HG02884 (cell line): ENCODE results near the gene PGLYRP4.

ENCODE experiments used
- ATAC-seq: cut with Tn5 transposase; IDR thresholded peaks from one replicate; pipeline ENCODE4 v1.9.1; 2021; ENCODE audit warnings: mild to moderate bottlenecking, moderate library complexity; ENCODE audit not compliant: unreplicated experiment

The PGLYRP4 gene

GRCh38 chr1:153293480-153293775 is 55.2 kb downstream of the PGLYRP4 start:
- no peak for ATAC-seq

DNA sequence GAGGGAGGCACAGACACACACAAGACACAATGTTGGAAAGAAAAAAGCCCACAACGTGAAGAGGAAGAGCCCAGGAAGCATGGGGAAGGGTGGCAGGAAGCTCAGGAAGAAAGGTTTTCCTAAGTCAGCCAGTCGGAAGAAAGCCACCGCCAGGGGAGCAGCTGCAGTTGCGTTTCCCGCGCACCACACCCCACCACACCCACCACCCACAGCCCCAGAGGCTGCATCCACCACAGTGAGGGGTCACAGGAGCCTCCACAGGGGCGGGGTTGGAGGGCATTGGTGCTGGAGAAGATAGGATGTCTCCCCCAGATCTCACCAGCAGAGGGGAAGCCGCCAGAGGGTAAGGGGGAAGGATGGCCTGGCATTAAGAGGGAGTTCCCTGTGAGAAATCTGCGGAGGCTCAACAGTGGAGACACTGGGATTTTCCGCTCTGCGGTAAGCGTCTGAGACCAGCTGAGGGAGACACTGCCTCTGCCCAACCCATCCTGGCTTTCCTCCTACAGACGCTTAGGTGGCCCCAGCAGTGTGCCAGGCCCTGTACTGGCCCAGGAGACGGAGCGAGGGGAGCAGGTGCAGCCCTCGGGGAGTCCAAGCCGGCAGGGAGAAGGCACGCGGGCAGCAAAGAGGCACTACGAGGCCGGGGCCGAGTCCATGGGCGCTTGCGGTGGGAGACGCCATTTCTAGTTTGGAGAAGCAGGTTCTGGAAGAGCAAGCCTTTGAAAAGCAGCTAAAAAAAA is 55.7 kb downstream of the PGLYRP4 start:
- no peak for ATAC-seq

- ATAC-seq, result no peak
These were observed 56.5 kb downstream of the PGLYRP4 start for GRCh38 chr1:153292185-153292584.

- no peak for ATAC-seq
These were observed 57.1 kb downstream of the PGLYRP4 start for GRCh38 chr1:153291514-153291913.

- no peak for ATAC-seq
These were observed 59.9 kb downstream of the PGLYRP4 start for GRCh38 chr1:153288634-153289275.
